ENCODE results near the gene MARK2. TPM values are rescaled to one million over a fixed set of nuclear protein-coding genes. Genes with fewer than 3 reads are reported as not detected.

Gene MARK2
- total and polyA plus RNA-seq, 2 donors, result 12.7 to 17.5 TPM

GRCh38 chr11:63845303-63845702 is 6.4 kb downstream of the MARK2 start:
- H3K27ac ChIP-seq (ENCODE audit: low read depth in 1 of 2, low read length in 1 of 2), result peak overlapping the region in 1 of 2 donors; percentile 37
- no peak overlapping the region for H3K4me3 ChIP-seq (ENCODE audit: low read length in 2 of 2)
- H3K4me1 ChIP-seq (ENCODE audit: control insufficient read depth in 2 of 2, insufficient read depth in 2 of 2, low read length in 2 of 2), result peaks cover 25 to 42% of the 10 kb centered on the region in 2 donors
- H3K27me3 ChIP-seq (ENCODE audit: control insufficient read depth in 2 of 2, insufficient read depth in 1 of 2, low read length in 1 of 2), result no peaks in the 10 kb centered on the region
- H3K9me3 ChIP-seq (ENCODE audit: control insufficient read depth in 2 of 2, insufficient read depth in 1 of 2, low read length in 1 of 2), result no peaks in the 10 kb centered on the region
- WGBS, result 88% methylated on average over 2 of the region's 2 CpGs
- peaks cover 28 to 64% of the 10 kb centered on the region in 2 donors for H3K36me3 ChIP-seq (ENCODE audit: control insufficient read depth in 2 of 2, insufficient read depth in 2 of 2, low read length in 1 of 2)
- DNase-seq (ENCODE audit: low read depth in 6 of 9, low spot score in 9 of 9), result no peak

- Histone ChIP-seq H3K36me3 (ENCODE audit: control insufficient read depth in 2 of 2, insufficient read depth in 2 of 2, low read length in 1 of 2) (peaks cover 34 to 68% of the 10 kb centered on the region in 2 donors), H3K9me3 (ENCODE audit: control insufficient read depth in 2 of 2, insufficient read depth in 1 of 2, low read length in 1 of 2) (no peaks in the 10 kb centered on the region), H3K27me3 (ENCODE audit: control insufficient read depth in 2 of 2, insufficient read depth in 1 of 2, low read length in 1 of 2) (no peaks in the 10 kb centered on the region), H3K4me1 (ENCODE audit: control insufficient read depth in 2 of 2, insufficient read depth in 2 of 2, low read length in 2 of 2) (peaks cover 28 to 42% of the 10 kb centered on the region in 2 donors), H3K27ac (ENCODE audit: low read depth in 1 of 2, low read length in 1 of 2) (no peak overlapping the region), H3K4me3 (ENCODE audit: low read length in 2 of 2) (no peak overlapping the region)
- DNase-seq (ENCODE audit: low read depth in 6 of 9, low spot score in 9 of 9), result no peak
- WGBS, result 96% methylated on average over 7 of the region's 7 CpGs
Measured at GRCh38 chr11:63845911-63846310, 7.0 kb downstream of the MARK2 start.

- Histone ChIP-seq H3K4me1 (ENCODE audit: control insufficient read depth in 2 of 2, insufficient read depth in 2 of 2, low read length in 2 of 2) (peaks cover 24 to 42% of the 10 kb centered on the region in 2 donors), H3K9me3 (ENCODE audit: control insufficient read depth in 2 of 2, insufficient read depth in 1 of 2, low read length in 1 of 2) (no peaks in the 10 kb centered on the region), H3K27ac (ENCODE audit: low read depth in 1 of 2, low read length in 1 of 2) (no peak overlapping the region), H3K4me3 (ENCODE audit: low read length in 2 of 2) (no peak overlapping the region), H3K27me3 (ENCODE audit: control insufficient read depth in 2 of 2, insufficient read depth in 1 of 2, low read length in 1 of 2) (no peaks in the 10 kb centered on the region), H3K36me3 (ENCODE audit: control insufficient read depth in 2 of 2, insufficient read depth in 2 of 2, low read length in 1 of 2) (peaks cover 37 to 64% of the 10 kb centered on the region in 2 donors)
- no peak for DNase-seq (ENCODE audit: low read depth in 6 of 9, low spot score in 9 of 9)
- WGBS, result 98% methylated on average over 6 of the region's 6 CpGs
Measured at GRCh38 chr11:63846897-63847296, 8.0 kb downstream of the MARK2 start.

- Histone ChIP-seq H3K27ac (ENCODE audit: low read depth in 1 of 2, low read length in 1 of 2) (peak overlapping the region in 1 of 2 donors; percentile 10), H3K9me3 (ENCODE audit: control insufficient read depth in 2 of 2, insufficient read depth in 1 of 2, low read length in 1 of 2) (no peaks in the 10 kb centered on the region), H3K36me3 (ENCODE audit: control insufficient read depth in 2 of 2, insufficient read depth in 2 of 2, low read length in 1 of 2) (peaks cover 37 to 61% of the 10 kb centered on the region in 2 donors), H3K27me3 (ENCODE audit: control insufficient read depth in 2 of 2, insufficient read depth in 1 of 2, low read length in 1 of 2) (no peaks in the 10 kb centered on the region), H3K4me3 (ENCODE audit: low read length in 2 of 2) (no peak overlapping the region), H3K4me1 (ENCODE audit: control insufficient read depth in 2 of 2, insufficient read depth in 2 of 2, low read length in 2 of 2) (peaks cover 22 to 39% of the 10 kb centered on the region in 2 donors)
- no peak for DNase-seq (ENCODE audit: low read depth in 6 of 9, low spot score in 9 of 9)
- 93% methylated on average over 3 of the region's 3 CpGs for WGBS
Measured at GRCh38 chr11:63847363-63847762, 8.5 kb downstream of the MARK2 start.

- 97% methylated on average over 2 of the region's 2 CpGs for WGBS
- H3K36me3 ChIP-seq (ENCODE audit: control insufficient read depth in 2 of 2, insufficient read depth in 2 of 2, low read length in 1 of 2), result peaks cover 24 to 49% of the 10 kb centered on the region in 2 donors
- H3K27ac ChIP-seq (ENCODE audit: low read depth in 1 of 2, low read length in 1 of 2), result no peak overlapping the region
Measured at GRCh38 chr11:63849691-63850090, 10.8 kb downstream of the MARK2 start.

GRCh38 chr11:63850920-63851319 is 12.0 kb downstream of the MARK2 start:
- H3K27ac ChIP-seq (ENCODE audit: low read depth in 1 of 2, low read length in 1 of 2), result peak overlapping the region; percentile 32 to 60
- H3K36me3 ChIP-seq (ENCODE audit: control insufficient read depth in 2 of 2, insufficient read depth in 2 of 2, low read length in 1 of 2), result peaks cover 14 to 43% of the 10 kb centered on the region in 2 donors
- no peaks in the 10 kb centered on the region for H3K27me3 ChIP-seq (ENCODE audit: control insufficient read depth in 2 of 2, insufficient read depth in 1 of 2, low read length in 1 of 2)
- H3K4me3 ChIP-seq (ENCODE audit: low read length in 2 of 2), result no peak overlapping the region
- 95% methylated on average over 5 of the region's 5 CpGs for WGBS
- H3K9me3 ChIP-seq (ENCODE audit: control insufficient read depth in 2 of 2, insufficient read depth in 1 of 2, low read length in 1 of 2), result no peaks in the 10 kb centered on the region
- no peak for DNase-seq (ENCODE audit: low read depth in 6 of 9, low spot score in 9 of 9)
- H3K4me1 ChIP-seq (ENCODE audit: control insufficient read depth in 2 of 2, insufficient read depth in 2 of 2, low read length in 2 of 2), result peaks cover 11 to 30% of the 10 kb centered on the region in 2 donors

More at GRCh38 chr11:63849691-63850090, 10.8 kb downstream of the MARK2 start:
- H3K9me3 ChIP-seq (ENCODE audit: control insufficient read depth in 2 of 2, insufficient read depth in 1 of 2, low read length in 1 of 2), result no peaks in the 10 kb centered on the region
- DNase-seq (ENCODE audit: low read depth in 6 of 9, low spot score in 9 of 9), result no peak
- H3K4me1 ChIP-seq (ENCODE audit: control insufficient read depth in 2 of 2, insufficient read depth in 2 of 2, low read length in 2 of 2), result peaks cover 18 to 31% of the 10 kb centered on the region in 2 donors
- no peak overlapping the region for H3K4me3 ChIP-seq (ENCODE audit: low read length in 2 of 2)
- H3K27me3 ChIP-seq (ENCODE audit: control insufficient read depth in 2 of 2, insufficient read depth in 1 of 2, low read length in 1 of 2), result no peaks in the 10 kb centered on the region

GRCh38 chr11:63851364-63851763 is 12.5 kb downstream of the MARK2 start:
- peaks cover 14 to 41% of the 10 kb centered on the region in 2 donors for H3K36me3 ChIP-seq (ENCODE audit: control insufficient read depth in 2 of 2, insufficient read depth in 2 of 2, low read length in 1 of 2)
- peaks cover 11 to 34% of the 10 kb centered on the region in 2 donors for H3K4me1 ChIP-seq (ENCODE audit: control insufficient read depth in 2 of 2, insufficient read depth in 2 of 2, low read length in 2 of 2)
- WGBS, result 33% methylated on average over 2 of the region's 2 CpGs
- H3K4me3 ChIP-seq (ENCODE audit: low read length in 2 of 2), result no peak overlapping the region
- no peak for DNase-seq (ENCODE audit: low read depth in 6 of 9, low spot score in 9 of 9)
- peak overlapping the region; percentile 32 to 60 for H3K27ac ChIP-seq (ENCODE audit: low read depth in 1 of 2, low read length in 1 of 2)
- no peaks in the 10 kb centered on the region for H3K27me3 ChIP-seq (ENCODE audit: control insufficient read depth in 2 of 2, insufficient read depth in 1 of 2, low read length in 1 of 2)
- no peaks in the 10 kb centered on the region for H3K9me3 ChIP-seq (ENCODE audit: control insufficient read depth in 2 of 2, insufficient read depth in 1 of 2, low read length in 1 of 2)

- H3K36me3 ChIP-seq (ENCODE audit: control insufficient read depth in 2 of 2, insufficient read depth in 2 of 2, low read length in 1 of 2), result peaks cover 17 to 33% of the 10 kb centered on the region in 2 donors
- H3K27ac ChIP-seq (ENCODE audit: low read depth in 1 of 2, low read length in 1 of 2), result no peak overlapping the region
- H3K4me1 ChIP-seq (ENCODE audit: control insufficient read depth in 2 of 2, insufficient read depth in 2 of 2, low read length in 2 of 2), result peaks cover 11 to 26% of the 10 kb centered on the region in 2 donors
- H3K4me3 ChIP-seq (ENCODE audit: low read length in 2 of 2), result no peak overlapping the region
- no peak for DNase-seq (ENCODE audit: low read depth in 6 of 9, low spot score in 9 of 9)
- WGBS, result 90% methylated on average over 3 of the region's 3 CpGs
- no peaks in the 10 kb centered on the region for H3K9me3 ChIP-seq (ENCODE audit: control insufficient read depth in 2 of 2, insufficient read depth in 1 of 2, low read length in 1 of 2)
- no peaks in the 10 kb centered on the region for H3K27me3 ChIP-seq (ENCODE audit: control insufficient read depth in 2 of 2, insufficient read depth in 1 of 2, low read length in 1 of 2)
Measured at GRCh38 chr11:63853476-63853875, 14.6 kb downstream of the MARK2 start.

GRCh38 chr11:63854696-63855095 is 15.8 kb downstream of the MARK2 start:
- H3K36me3 ChIP-seq (ENCODE audit: control insufficient read depth in 2 of 2, insufficient read depth in 2 of 2, low read length in 1 of 2), result peaks cover 12 to 31% of the 10 kb centered on the region in 2 donors
- H3K4me1 ChIP-seq (ENCODE audit: control insufficient read depth in 2 of 2, insufficient read depth in 2 of 2, low read length in 2 of 2), result peaks cover 11 to 26% of the 10 kb centered on the region in 2 donors

More at GRCh38 chr11:63854696-63855095, 15.8 kb downstream of the MARK2 start:
- Histone ChIP-seq H3K9me3 (ENCODE audit: control insufficient read depth in 2 of 2, insufficient read depth in 1 of 2, low read length in 1 of 2) (no peaks in the 10 kb centered on the region), H3K27ac (ENCODE audit: low read depth in 1 of 2, low read length in 1 of 2) (no peak overlapping the region), H3K27me3 (ENCODE audit: control insufficient read depth in 2 of 2, insufficient read depth in 1 of 2, low read length in 1 of 2) (no peaks in the 10 kb centered on the region), H3K4me3 (ENCODE audit: low read length in 2 of 2) (no peak overlapping the region)
- 97% methylated on average over 4 of the region's 4 CpGs for WGBS
- DNase-seq (ENCODE audit: low read depth in 6 of 9, low spot score in 9 of 9), result no peak

Measured in thymus (tissue), 11 donors.